ENCODE measurements around the gene KCNK16. TPM values are rescaled to one million over a fixed set of nuclear protein-coding genes. Genes with fewer than 3 reads are reported as not detected.

KCNK16 gene
- total RNA-seq, 1 donor = not detected

- peak; percentile 52 for DNase-seq (ENCODE audit: insufficient read length, low spot score, missing footprints)
Observed at GRCh38 chr6:39362487-39362865, 40.0 kb upstream of the KCNK16 start.

GRCh38 chr6:39361657-39362486 is 39.4 kb upstream of the KCNK16 start:
- DNase-seq (ENCODE audit: insufficient read length, low spot score, missing footprints) = peak; percentile 95
- peak overlapping the region; percentile 70 for H3K4me2 ChIP-seq (ENCODE audit: insufficient read depth, low read length)
- no peak overlapping the region for H3K27ac ChIP-seq (ENCODE audit: low read depth, low read length)
- no peaks in the 10 kb centered on the region for H3K9me3 ChIP-seq (ENCODE audit: low read depth, low read length)
- H3K4me3 ChIP-seq (ENCODE audit: insufficient read depth, low read length) = no peak overlapping the region
- no peaks in the 10 kb centered on the region for H3K79me2 ChIP-seq (ENCODE audit: insufficient read depth, low read length)
- peak; percentile 73 for TF ChIP-seq CTCF (IDR thresholded peaks at IDR 0.05; ENCODE audit: extremely low read depth, low read depth, low read length)
- no peaks in the 10 kb centered on the region for H3K36me3 ChIP-seq (ENCODE audit: insufficient read depth, low read length)
- no peaks in the 10 kb centered on the region for H4K20me1 ChIP-seq (ENCODE audit: insufficient read depth, low read length)
- peaks cover 3% of the 10 kb centered on the region for H3K4me1 ChIP-seq (ENCODE audit: insufficient read depth, low read length)
- H2AFZ ChIP-seq (ENCODE audit: low read length) = peak overlapping the region; percentile 89
- no peaks in the 10 kb centered on the region for H3K27me3 ChIP-seq (ENCODE audit: insufficient read depth, low read length)

More at GRCh38 chr6:39362487-39362865, 40.0 kb upstream of the KCNK16 start:
- H3K27ac ChIP-seq (ENCODE audit: low read depth, low read length) = no peak overlapping the region
- no peak overlapping the region for H3K4me3 ChIP-seq (ENCODE audit: insufficient read depth, low read length)
- no peak for TF ChIP-seq CTCF (IDR thresholded peaks at IDR 0.05; ENCODE audit: extremely low read depth, low read depth, low read length)
- H3K4me2 ChIP-seq (ENCODE audit: insufficient read depth, low read length) = no peak overlapping the region
- H2AFZ ChIP-seq (ENCODE audit: low read length) = peak overlapping the region; percentile 58
- no peaks in the 10 kb centered on the region for H4K20me1 ChIP-seq (ENCODE audit: insufficient read depth, low read length)
- H3K9me3 ChIP-seq (ENCODE audit: low read depth, low read length) = no peaks in the 10 kb centered on the region
- no peaks in the 10 kb centered on the region for H3K27me3 ChIP-seq (ENCODE audit: insufficient read depth, low read length)
- peaks cover 3% of the 10 kb centered on the region for H3K4me1 ChIP-seq (ENCODE audit: insufficient read depth, low read length)
- no peaks in the 10 kb centered on the region for H3K36me3 ChIP-seq (ENCODE audit: insufficient read depth, low read length)
- H3K79me2 ChIP-seq (ENCODE audit: insufficient read depth, low read length) = no peaks in the 10 kb centered on the region

GRCh38 chr6:39360378-39360777 is 37.9 kb upstream of the KCNK16 start:
- no peaks in the 10 kb centered on the region for H3K36me3 ChIP-seq (ENCODE audit: insufficient read depth, low read length)
- H3K4me2 ChIP-seq (ENCODE audit: insufficient read depth, low read length) = no peak overlapping the region
- no peaks in the 10 kb centered on the region for H3K9me3 ChIP-seq (ENCODE audit: low read depth, low read length)
- H3K27me3 ChIP-seq (ENCODE audit: insufficient read depth, low read length) = no peaks in the 10 kb centered on the region
- no peak for TF ChIP-seq CTCF (IDR thresholded peaks at IDR 0.05; ENCODE audit: extremely low read depth, low read depth, low read length)
- no peaks in the 10 kb centered on the region for H3K79me2 ChIP-seq (ENCODE audit: insufficient read depth, low read length)
- H4K20me1 ChIP-seq (ENCODE audit: insufficient read depth, low read length) = no peaks in the 10 kb centered on the region
- H2AFZ ChIP-seq (ENCODE audit: low read length) = no peak overlapping the region
- no peak overlapping the region for H3K27ac ChIP-seq (ENCODE audit: low read depth, low read length)
- H3K4me1 ChIP-seq (ENCODE audit: insufficient read depth, low read length) = peaks cover 3% of the 10 kb centered on the region
- no peak overlapping the region for H3K4me3 ChIP-seq (ENCODE audit: insufficient read depth, low read length)
- no peak for DNase-seq (ENCODE audit: insufficient read length, low spot score, missing footprints)

- Histone ChIP-seq H3K27me3 (ENCODE audit: insufficient read depth, low read length) (no peaks in the 10 kb centered on the region), H3K9me3 (ENCODE audit: low read depth, low read length) (no peaks in the 10 kb centered on the region), H3K4me1 (ENCODE audit: insufficient read depth, low read length) (no peaks in the 10 kb centered on the region), H3K36me3 (ENCODE audit: insufficient read depth, low read length) (no peaks in the 10 kb centered on the region), H3K27ac (ENCODE audit: low read depth, low read length) (no peak overlapping the region), H3K79me2 (ENCODE audit: insufficient read depth, low read length) (no peaks in the 10 kb centered on the region), H2AFZ (ENCODE audit: low read length) (no peak overlapping the region), H3K4me3 (ENCODE audit: insufficient read depth, low read length) (no peak overlapping the region), H3K4me2 (ENCODE audit: insufficient read depth, low read length) (no peak overlapping the region), H4K20me1 (ENCODE audit: insufficient read depth, low read length) (no peaks in the 10 kb centered on the region)
- DNase-seq (ENCODE audit: insufficient read length, low spot score, missing footprints) = peak; percentile 54
- no peak for TF ChIP-seq CTCF (IDR thresholded peaks at IDR 0.05; ENCODE audit: extremely low read depth, low read depth, low read length)
Observed at GRCh38 chr6:39357998-39358686, 35.6 kb upstream of the KCNK16 start.

Data from osteoblast (primary cell).